ENCODE results near the gene CDHR5.

The CDHR5 gene

GRCh38 chr11:665704-666281, 41.0 kb upstream of the CDHR5 start:
- peak overlapping the region; percentile 2; the same call in 1 of the 2 replicates for H2AFZ ChIP-seq (ENCODE audit: low read depth)
- peaks cover 4% of the 10 kb centered on the region; the same call in 1 of the 2 replicates for H3K36me3 ChIP-seq (ENCODE audit: insufficient read depth)
- peaks cover 41% of the 10 kb centered on the region for H3K4me1 ChIP-seq (ENCODE audit: low read depth, poor library complexity, severe bottlenecking)
- no peaks in the 10 kb centered on the region for H4K20me1 ChIP-seq (ENCODE audit: insufficient read depth)
- H3K79me2 ChIP-seq (ENCODE audit: insufficient read depth, low read depth), result no peaks in the 10 kb centered on the region
- no peaks in the 10 kb centered on the region for H3K27me3 ChIP-seq (ENCODE audit: insufficient read depth, low read depth)
- H3K4me2 ChIP-seq, result peak overlapping the region; percentile 77
- no peak for TF ChIP-seq CTCF (conservative IDR thresholded peaks at IDR 0.05; ENCODE audit: low read depth, low read length)
- no peak overlapping the region for H3K4me3 ChIP-seq (IDR thresholded peaks at IDR 0.05; ENCODE audit: insufficient read depth, low read depth, low read length)
- peak overlapping the region; percentile 91 for H3K27ac ChIP-seq
- peak overlapping the region; percentile 42 for H3K9ac ChIP-seq

GRCh38 chr11:665062-665703, 40.4 kb upstream of the CDHR5 start:
- Histone ChIP-seq H3K4me3 (IDR thresholded peaks at IDR 0.05; ENCODE audit: insufficient read depth, low read depth, low read length) (no peak overlapping the region), H3K27me3 (ENCODE audit: insufficient read depth, low read depth) (no peaks in the 10 kb centered on the region), H3K79me2 (ENCODE audit: insufficient read depth, low read depth) (no peaks in the 10 kb centered on the region), H4K20me1 (ENCODE audit: insufficient read depth) (no peaks in the 10 kb centered on the region), H3K27ac (peak overlapping the region; percentile 91), H3K4me1 (ENCODE audit: low read depth, poor library complexity, severe bottlenecking) (peaks cover 41% of the 10 kb centered on the region), H2AFZ (ENCODE audit: low read depth) (peak overlapping the region; percentile 2; the same call in 1 of the 2 replicates), H3K9ac (peak overlapping the region; percentile 42), H3K4me2 (peak overlapping the region; percentile 77), H3K36me3 (ENCODE audit: insufficient read depth) (peaks cover 4% of the 10 kb centered on the region; the same call in 1 of the 2 replicates)
- no peak for TF ChIP-seq CTCF (conservative IDR thresholded peaks at IDR 0.05; ENCODE audit: low read depth, low read length)

GRCh38 chr11:662689-663274, 38.0 kb upstream of the CDHR5 start:
- H3K79me2 ChIP-seq (ENCODE audit: insufficient read depth, low read depth), result no peaks in the 10 kb centered on the region
- H3K9ac ChIP-seq, result no peak overlapping the region
- no peak overlapping the region for H3K4me3 ChIP-seq (IDR thresholded peaks at IDR 0.05; ENCODE audit: insufficient read depth, low read depth, low read length)
- H3K36me3 ChIP-seq (ENCODE audit: insufficient read depth), result peaks cover 4% of the 10 kb centered on the region; the same call in 1 of the 2 replicates
- TF ChIP-seq CTCF (conservative IDR thresholded peaks at IDR 0.05; ENCODE audit: low read depth, low read length), result peak; percentile 78
- no peak overlapping the region for H3K27ac ChIP-seq
- no peaks in the 10 kb centered on the region for H3K27me3 ChIP-seq (ENCODE audit: insufficient read depth, low read depth)
- no peak overlapping the region for H3K4me2 ChIP-seq
- no peaks in the 10 kb centered on the region for H4K20me1 ChIP-seq (ENCODE audit: insufficient read depth)
- peaks cover 27% of the 10 kb centered on the region for H3K4me1 ChIP-seq (ENCODE audit: low read depth, poor library complexity, severe bottlenecking)
- no peak overlapping the region for H2AFZ ChIP-seq (ENCODE audit: low read depth)

GRCh38 chr11:660681-661444, 36.1 kb upstream of the CDHR5 start:
- Histone ChIP-seq H4K20me1 (ENCODE audit: insufficient read depth) (no peaks in the 10 kb centered on the region), H3K4me3 (IDR thresholded peaks at IDR 0.05; ENCODE audit: insufficient read depth, low read depth, low read length) (no peak overlapping the region), H2AFZ (ENCODE audit: low read depth) (no peak overlapping the region), H3K4me1 (ENCODE audit: low read depth, poor library complexity, severe bottlenecking) (peaks cover 10% of the 10 kb centered on the region), H3K27me3 (ENCODE audit: insufficient read depth, low read depth) (no peaks in the 10 kb centered on the region), H3K9ac (no peak overlapping the region), H3K4me2 (no peak overlapping the region), H3K36me3 (ENCODE audit: insufficient read depth) (peaks cover 4% of the 10 kb centered on the region; the same call in 1 of the 2 replicates), H3K27ac (no peak overlapping the region), H3K79me2 (ENCODE audit: insufficient read depth, low read depth) (no peaks in the 10 kb centered on the region)
- no peak for TF ChIP-seq CTCF (conservative IDR thresholded peaks at IDR 0.05; ENCODE audit: low read depth, low read length)
